H1 (cell line): ENCODE data around the gene VENTX. TPM values are rescaled to one million over a fixed set of nuclear protein-coding genes. Genes with fewer than 3 reads are reported as not detected.

Experiments
- CTCF ChIA-PET: fragments of 300-600 bp; sonication (Branson Sonifier 250); formaldehyde crosslinking; loops from one replicate; lab custom pipeline; 2021; ENCODE audit not compliant: partially characterized antibody; lab: Charles Lee
- POLR2A ChIA-PET: fragments of 300-600 bp; sonication (Branson Sonifier 250); formaldehyde crosslinking; loops from one replicate; lab custom pipeline; 2021; ENCODE audit warnings: inconsistent platforms; ENCODE audit not compliant: partially characterized antibody; lab: Charles Lee
- DNase-seq, 2 experiments: peaks; one replicate each; pipeline versions ENCODE4 v3.0.0 to v3.0.0-alpha.2; 2010 to 2022; ENCODE audit warnings: low spot score in 2 of 2, low read depth in 1 of 2, mixed read lengths in 1 of 2
- FAIRE-seq: peaks from 2 replicates; lab custom pipeline; 2011; peaks lifted over from hg19 to GRCh38; lab: Jason Lieb, UNC
- H2AFZ ChIP-seq: 2 replicates; pipeline ENCODE4 v1.8.1; 2012; ENCODE audit warnings: low read length, inconsistent platforms
- H2AK5ac ChIP-seq: 2 replicates; pipeline ENCODE4 v1.6.1; 2013; ENCODE audit warnings: low read depth, low read length
- H2BK120ac ChIP-seq: replicated peaks from 2 replicates; pipeline ENCODE3; 2013; ENCODE audit warnings: low read depth, low read length, inconsistent platforms
- H2BK12ac ChIP-seq: 2 replicates; pipeline ENCODE4 v1.6.1; 2013; ENCODE audit warnings: low read depth, low read length
- H2BK15ac ChIP-seq: 2 replicates; pipeline ENCODE4 v1.6.1; 2013; ENCODE audit warnings: low read length
- H2BK20ac ChIP-seq: 2 replicates; pipeline ENCODE4 v1.6.1; 2013; ENCODE audit warnings: low read length
- H2BK5ac ChIP-seq: 2 replicates; pipeline ENCODE4 v1.6.1; 2013; ENCODE audit warnings: low read depth, low read length
- H3K14ac ChIP-seq: 2 replicates; pipeline ENCODE4 v1.6.1; 2013; ENCODE audit warnings: inconsistent platforms; ENCODE audit not compliant: insufficient read length
- H3K18ac ChIP-seq: 2 replicates; pipeline ENCODE4 v1.6.1; 2013; ENCODE audit warnings: low read length; ENCODE audit errors: extremely low read depth
- H3K23ac ChIP-seq: 2 replicates; pipeline ENCODE4 v1.6.1; 2013; ENCODE audit warnings: inconsistent platforms; ENCODE audit not compliant: insufficient read length
- H3K23me2 ChIP-seq: 2 replicates; pipeline ENCODE4 v1.6.1; 2013; ENCODE audit warnings: low read depth, low read length
- H3K27ac ChIP-seq: 2 replicates; pipeline ENCODE4 v1.6.1; 2011; ENCODE audit warnings: low read depth, low read length, inconsistent platforms
- H3K27me3 ChIP-seq, 4 experiments: replicated peaks in 1 of 4; 1 replicate in 1 of 4; 2 replicates in 3 of 4; pipeline versions ENCODE4 v1.6.1 to v1.8.1; 2011 to 2013; ENCODE audit warnings: low read length in 3 of 4, mild to moderate bottlenecking in 3 of 4, inconsistent platforms in 2 of 4, mixed read lengths in 2 of 4, moderate library complexity in 1 of 4; ENCODE audit not compliant: control insufficient read depth in 3 of 4, insufficient read depth in 3 of 4; ENCODE audit errors: extremely low read depth in 1 of 4
- H3K36me3 ChIP-seq, 4 experiments: 2 replicates each; pipeline versions ENCODE4 v1.6.1 to v1.8.1; 2011 to 2013; ENCODE audit warnings: mild to moderate bottlenecking in 4 of 4, low read length in 3 of 4, moderate library complexity in 2 of 4, control low read depth in 1 of 4, inconsistent platforms in 1 of 4; ENCODE audit not compliant: insufficient read depth in 4 of 4, control insufficient read depth in 2 of 4
- H3K4ac ChIP-seq: replicated peaks from 2 replicates; pipeline ENCODE3; 2013; ENCODE audit warnings: low read length, low read depth, mixed read lengths, inconsistent platforms; ENCODE audit not compliant: insufficient read length
- H3K4me1 ChIP-seq, 4 experiments: replicated peaks in 1 of 4; 1 replicate in 1 of 4; 2 replicates in 3 of 4; pipeline versions ENCODE4 v1.6.1 to v1.8.1; 2011 to 2013; ENCODE audit warnings: low read length in 3 of 4, inconsistent platforms in 2 of 4, mixed read lengths in 1 of 4; ENCODE audit not compliant: insufficient read depth in 4 of 4, control insufficient read depth in 3 of 4
- H3K4me2 ChIP-seq, 2 experiments: 2 replicates each; pipeline versions ENCODE4 v1.6.1 to v1.8.1; 2011 to 2013; ENCODE audit warnings: low read depth in 2 of 2, low read length in 2 of 2, control low read depth in 1 of 2, inconsistent platforms in 1 of 2, mild to moderate bottlenecking in 1 of 2; ENCODE audit not compliant: insufficient read depth in 1 of 2
- H3K4me3 ChIP-seq, 4 experiments: fragments of 200-600, 300-600 bp in 1 of 4; sonication (generic), shearing (Covaris generic), sonication (Bioruptor Twin) in 1 of 4; 2 replicates each; pipeline versions ENCODE4 v1.5.1 to v1.8.1; 2011 to 2016; ENCODE audit warnings: low read length in 4 of 4, low read depth in 3 of 4, control low read depth in 2 of 4, inconsistent platforms in 2 of 4, mild to moderate bottlenecking in 2 of 4, mixed read lengths in 1 of 4, moderate library complexity in 1 of 4; ENCODE audit not compliant: insufficient read depth in 2 of 4; ENCODE audit errors: extremely low read depth in 1 of 4
- H3K56ac ChIP-seq: replicated peaks from 2 replicates; pipeline ENCODE3; 2013; ENCODE audit warnings: low read depth, mild to moderate bottlenecking, mixed read lengths, low read length, inconsistent platforms; ENCODE audit not compliant: insufficient read length
- H3K79me1 ChIP-seq: 2 replicates; pipeline ENCODE4 v1.6.1; 2013; ENCODE audit warnings: low read depth, low read length, control low read depth
- H3K79me2 ChIP-seq, 2 experiments: 2 replicates each; pipeline versions ENCODE4 v1.6.1 to v1.8.1; 2012 to 2013; ENCODE audit warnings: low read length in 2 of 2, mild to moderate bottlenecking in 2 of 2, inconsistent platforms in 1 of 2; ENCODE audit not compliant: insufficient read depth in 2 of 2, control insufficient read depth in 1 of 2
- H3K9ac ChIP-seq, 4 experiments: replicated peaks in 1 of 4; 1 replicate in 1 of 4; 2 replicates in 3 of 4; pipeline versions ENCODE4 v1.6.1 to v1.8.1; 2011 to 2013; ENCODE audit warnings: low read depth in 3 of 4, low read length in 3 of 4, control low read depth in 2 of 4, mild to moderate bottlenecking in 2 of 4, moderate library complexity in 2 of 4, inconsistent platforms in 1 of 4; ENCODE audit errors: extremely low read depth in 1 of 4
- H3K9me3 ChIP-seq, 2 experiments: 2 replicates each; pipeline versions ENCODE4 v1.6.1 to v1.8.1; 2012 to 2013; ENCODE audit warnings: mild to moderate bottlenecking in 2 of 2, moderate library complexity in 2 of 2, control low read depth in 1 of 2, inconsistent platforms in 1 of 2, low read depth in 1 of 2, low read length in 1 of 2, mixed read lengths in 1 of 2; ENCODE audit not compliant: insufficient read depth in 2 of 2
- H4K20me1 ChIP-seq, 2 experiments: replicated peaks in 1 of 2; 2 replicates each; pipeline versions ENCODE3 to v1.8.1; 2011 to 2013; ENCODE audit warnings: inconsistent platforms in 2 of 2, low read length in 2 of 2, mild to moderate bottlenecking in 1 of 2; ENCODE audit not compliant: insufficient read depth in 2 of 2, control insufficient read depth in 1 of 2
- H4K5ac ChIP-seq: 2 replicates; pipeline ENCODE4 v1.6.1; 2013; ENCODE audit warnings: low read length, low read depth, mixed read lengths, inconsistent platforms; ENCODE audit not compliant: insufficient read length
- H4K8ac ChIP-seq: 2 replicates; pipeline ENCODE4 v1.8.0; 2013; ENCODE audit warnings: mild to moderate bottlenecking, moderate library complexity, low read length, inconsistent platforms; ENCODE audit not compliant: insufficient read depth; ENCODE audit errors: extremely low read depth
- H4K91ac ChIP-seq: replicated peaks from 2 replicates; pipeline ENCODE3; 2013; ENCODE audit warnings: low read length, mixed read lengths, inconsistent platforms; ENCODE audit not compliant: insufficient read length
- CBX5 ChIP-seq: fragments of 300-800, 300-1000 bp; sonication (generic); IDR thresholded peaks from 2 replicates; pipeline ENCODE4 v1.7.1; 2016; ENCODE audit warnings: antibody characterized with exemption, low read length, low read depth
- JUND ChIP-seq: IDR thresholded peaks from 2 replicates; pipeline ENCODE4 v1.6.1; 2011; ENCODE audit warnings: mild to moderate bottlenecking, improper control_type of control experiment, low read length
- KDM4A ChIP-seq: IDR thresholded peaks from one replicate; pipeline ENCODE4 v1.7.1; 2012; ENCODE audit warnings: low read depth, mild to moderate bottlenecking, moderate library complexity, low read length, inconsistent platforms; ENCODE audit not compliant: severe bottlenecking
- KDM5A ChIP-seq: fragments of 200-600 bp; IDR thresholded peaks from 2 replicates; pipeline ENCODE4 v1.7.1; 2012; ENCODE audit warnings: mild to moderate bottlenecking, low read length, inconsistent platforms, mixed read lengths
- SP1 ChIP-seq: IDR thresholded peaks from 2 replicates; pipeline ENCODE4 v1.6.1; 2011; ENCODE audit warnings: low read depth, low read length
- USF2 ChIP-seq: IDR thresholded peaks from 2 replicates; pipeline ENCODE4 v1.6.1; 2011; ENCODE audit warnings: low read length, improper control_type of control experiment
- whole genome bisulfite sequencing, 2 experiments: shearing (Covaris generic) in 1 of 2; methylation state at CpG; one replicate each; pipeline versions ENCODE4 v1.1.6 to v1.1.7; 2013 to 2015; ENCODE audit warnings: low lambda C conversion rate in 2 of 2, mixed read lengths in 2 of 2, inconsistent platforms in 1 of 2, low coverage in 1 of 2, missing lambda C conversion rate in 1 of 2; ENCODE audit not compliant: insufficient replicate concordance in 2 of 2, insufficient coverage in 1 of 2, insufficient read length in 1 of 2; ENCODE audit errors: extremely low coverage in 1 of 2, missing lambda C conversion rate in 1 of 2; 5-methylcytosine and 5-hydroxymethylcytosine counted together
- polyA plus RNA-seq, 7 experiments: library from polyadenylated mRNA; depleted of rRNA in 3 of 7; stranded (reverse) in 5 of 7; unstranded in 2 of 7; fragments of >200 nt in 5 of 7; fragments of 200-250 nt in 2 of 7; gene quantifications; 1 replicate in 5 of 7; 2 replicates in 1 of 7; 4 replicates in 1 of 7; pipeline versions ENCODE4 v1.2.1 to v1.2.3, GENCODE V29; 2011 to 2013; ENCODE audit warnings: missing spikeins in 2 of 7, mixed read lengths in 2 of 7
- total RNA-seq: library from RNA; stranded (reverse); fragmentation: NEBNext Ultra II Directional; extraction: Animal tissue kit (Norgen Biotek cat#: 25700); gene quantifications from 2 replicates; pipeline ENCODE4 v1.2.1, GENCODE V29; 2021

VENTX gene
- total and polyA plus RNA-seq, 2 of the 8 experiments (the other 6 are each of a cell fraction or from before 2014, with no cell fraction given) = 5.6 TPM

- H3K14ac ChIP-seq = no peak overlapping the region
- H2BK5ac ChIP-seq = no peak overlapping the region
- no peaks in the 10 kb centered on the region for H3K23me2 ChIP-seq
- no peak for DNase-seq
- H3K56ac ChIP-seq = no peak overlapping the region
- peaks cover 0 to 10% (median 0%) of the 10 kb centered on the region in 4 experiments; a peak in 2 of 8 replicates for H3K36me3 ChIP-seq
- no peak overlapping the region for H3K9ac ChIP-seq
- H2AK5ac ChIP-seq = no peak overlapping the region
- peak overlapping the region; percentile 68; the same call in 1 of the 2 replicates for H4K8ac ChIP-seq
- no peak overlapping the region for H2BK12ac ChIP-seq
- H3K79me2 ChIP-seq = no peaks in the 10 kb centered on the region
- 89% methylated on average over 26 of the region's 29 CpGs; no CpG with 5 or more reads in 1 of the 2 experiments for WGBS, 2 experiments
- H3K4me2 ChIP-seq = no peak overlapping the region
- peaks cover 0 to 2% of the 10 kb centered on the region in 2 experiments for H4K20me1 ChIP-seq
- no peaks in the 10 kb centered on the region for H3K79me1 ChIP-seq
- no peaks in the 10 kb centered on the region for H3K27me3 ChIP-seq
- POLR2A ChIA-PET = interaction anchor here (2.1 kb wide), 1 partner anchor 22 kb away, joined by 6 read pairs; no protein-coding TSS in a partner anchor
- no peak overlapping the region for H3K4ac ChIP-seq
- no peak overlapping the region for H2BK15ac ChIP-seq
- H3K23ac ChIP-seq = no peak overlapping the region
- H2BK120ac ChIP-seq = no peak overlapping the region
- no peak for FAIRE-seq
- H3K4me1 ChIP-seq = no peaks in the 10 kb centered on the region
- H4K5ac ChIP-seq = no peak overlapping the region
- no peak overlapping the region for H3K18ac ChIP-seq
- H3K4me3 ChIP-seq = no peak overlapping the region
- TF ChIP-seq JUND = no peak
- TF ChIP-seq USF2 = no peak
- no peak for TF ChIP-seq KDM5A
- no peak for TF ChIP-seq SP1
- TF ChIP-seq CBX5 = no peak
- TF ChIP-seq KDM4A = no peak
- no peak overlapping the region for H4K91ac ChIP-seq
- CTCF ChIA-PET = interaction anchor here (1.3 to 3.4 kb wide), 2 partner anchors 59 to 262 kb away, joined by 5 to 11 read pairs; no protein-coding TSS in a partner anchor
- H3K27ac ChIP-seq = no peak overlapping the region
- no peak overlapping the region for H2AFZ ChIP-seq
- no peak overlapping the region for H2BK20ac ChIP-seq
- no peaks in the 10 kb centered on the region for H3K9me3 ChIP-seq
These were observed 35.5 kb upstream of the VENTX start for GRCh38 chr10:133201948-133202725.
